Neural crest cell (in vitro differentiated cells): ENCODE data around the gene TSR3. TPM values are rescaled to one million over a fixed set of nuclear protein-coding genes. Genes with fewer than 3 reads are reported as not detected.

Experiments
- DNase-seq: peaks from one replicate; pipeline ENCODE4 v3.0.0; 2021; ENCODE audit warnings: low read depth, mixed read lengths, low spot score
- H3K27ac Mint-ChIP-seq: one replicate; pipeline ENCODE4 v1.8.0; 2021; ENCODE audit warnings: mild to moderate bottlenecking, mixed read lengths; ENCODE audit not compliant: unreplicated experiment
- H3K27me3 Mint-ChIP-seq: 2 replicates; pipeline ENCODE4 v1.8.0; 2021; ENCODE audit warnings: low read depth, mild to moderate bottlenecking, mixed read lengths
- H3K36me3 Mint-ChIP-seq: 2 replicates; pipeline ENCODE4 v1.8.0; 2021; ENCODE audit warnings: low read depth, mild to moderate bottlenecking, mixed read lengths
- H3K4me1 Mint-ChIP-seq: 2 replicates; pipeline ENCODE4 v1.8.0; 2021; ENCODE audit warnings: mixed read lengths
- H3K4me3 Mint-ChIP-seq: one replicate; pipeline ENCODE4 v1.8.0; 2021; ENCODE audit warnings: mild to moderate bottlenecking, mixed read lengths
- H3K9me3 Mint-ChIP-seq: 2 replicates; pipeline ENCODE4 v1.8.0; 2021; ENCODE audit warnings: mixed read lengths
- total RNA-seq: library from RNA; stranded (reverse); gene quantifications from 2 replicates; pipeline ENCODE4 v1.2.1, GENCODE V29; 2021
- TF ChIP-seq, protein P1 (sequence below): fragments of 200-600 bp; sonication (generic); conservative IDR thresholded peaks from 2 replicates; pipeline ENCODE4 v1.5.0; 2021; ENCODE audit warnings: antibody characterized with exemption, mild to moderate bottlenecking

Gene TSR3
- total RNA-seq, 1 donor from 2014 or later, result 66.2 TPM

DNA sequence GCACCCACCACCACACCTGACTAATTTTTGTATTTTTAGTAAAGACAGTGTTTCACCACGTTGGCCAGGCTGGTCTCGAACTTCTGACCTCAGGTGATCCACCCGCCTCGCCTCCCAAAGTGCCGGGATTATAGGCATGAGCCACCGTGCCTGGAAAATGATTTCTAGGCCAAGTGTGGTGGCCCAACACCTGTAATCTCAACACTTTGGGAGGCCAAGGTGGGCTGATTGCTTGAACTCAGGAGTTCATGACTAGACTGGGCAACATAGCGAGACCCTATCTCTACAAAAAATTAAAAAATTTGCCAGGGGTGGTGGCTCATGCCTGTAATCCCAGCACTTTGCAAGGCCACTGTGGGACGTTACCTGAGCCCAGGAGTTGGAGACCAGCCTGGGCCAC is 29.3 kb downstream of the TSR3 start:
- no peak for DNase-seq
- H3K27ac Mint-ChIP-seq, result no peak overlapping the region
- H3K4me1 Mint-ChIP-seq, result peaks cover 5% of the 10 kb centered on the region
- H3K27me3 Mint-ChIP-seq, result peaks cover 4% of the 10 kb centered on the region
- peaks cover 22% of the 10 kb centered on the region for H3K36me3 Mint-ChIP-seq
- TF ChIP-seq, protein P1, sequence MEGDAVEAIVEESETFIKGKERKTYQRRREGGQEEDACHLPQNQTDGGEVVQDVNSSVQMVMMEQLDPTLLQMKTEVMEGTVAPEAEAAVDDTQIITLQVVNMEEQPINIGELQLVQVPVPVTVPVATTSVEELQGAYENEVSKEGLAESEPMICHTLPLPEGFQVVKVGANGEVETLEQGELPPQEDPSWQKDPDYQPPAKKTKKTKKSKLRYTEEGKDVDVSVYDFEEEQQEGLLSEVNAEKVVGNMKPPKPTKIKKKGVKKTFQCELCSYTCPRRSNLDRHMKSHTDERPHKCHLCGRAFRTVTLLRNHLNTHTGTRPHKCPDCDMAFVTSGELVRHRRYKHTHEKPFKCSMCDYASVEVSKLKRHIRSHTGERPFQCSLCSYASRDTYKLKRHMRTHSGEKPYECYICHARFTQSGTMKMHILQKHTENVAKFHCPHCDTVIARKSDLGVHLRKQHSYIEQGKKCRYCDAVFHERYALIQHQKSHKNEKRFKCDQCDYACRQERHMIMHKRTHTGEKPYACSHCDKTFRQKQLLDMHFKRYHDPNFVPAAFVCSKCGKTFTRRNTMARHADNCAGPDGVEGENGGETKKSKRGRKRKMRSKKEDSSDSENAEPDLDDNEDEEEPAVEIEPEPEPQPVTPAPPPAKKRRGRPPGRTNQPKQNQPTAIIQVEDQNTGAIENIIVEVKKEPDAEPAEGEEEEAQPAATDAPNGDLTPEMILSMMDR, result no peak
- H3K9me3 Mint-ChIP-seq, result no peaks in the 10 kb centered on the region
- no peak overlapping the region for H3K4me3 Mint-ChIP-seq

DNA sequence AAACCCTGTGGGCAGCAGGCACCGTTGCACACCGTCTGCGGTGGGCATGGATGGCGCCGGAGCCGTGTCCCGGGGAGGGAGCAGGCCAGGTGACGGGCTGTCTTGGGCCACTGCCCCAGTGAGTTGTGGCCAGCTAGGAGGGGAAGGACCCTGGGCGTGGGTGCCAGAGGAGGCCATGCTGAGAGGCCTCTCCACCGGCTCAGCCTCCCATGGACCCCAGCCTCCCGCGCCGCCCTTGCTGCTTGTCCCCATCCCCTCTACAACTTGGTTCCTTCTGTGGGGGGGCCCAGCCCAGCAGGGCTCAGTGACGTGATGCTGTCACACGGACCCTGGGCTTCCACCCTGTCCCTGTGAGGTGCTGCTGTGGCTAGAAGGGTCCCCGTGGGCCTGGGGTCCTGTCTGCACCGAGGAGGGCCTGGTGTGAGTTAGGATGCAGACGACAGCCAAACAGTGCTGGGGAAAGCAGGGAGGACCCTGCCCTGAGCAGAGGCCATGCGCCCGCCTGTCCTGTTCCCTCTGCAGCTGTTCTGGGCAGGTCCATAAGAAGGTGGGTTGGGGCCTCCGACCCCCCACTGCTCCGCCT is 30.9 kb downstream of the TSR3 start:
- no peak for DNase-seq
- H3K4me3 Mint-ChIP-seq, result no peak overlapping the region
- no peaks in the 10 kb centered on the region for H3K9me3 Mint-ChIP-seq
- H3K27me3 Mint-ChIP-seq, result no peaks in the 10 kb centered on the region
- H3K4me1 Mint-ChIP-seq, result no peaks in the 10 kb centered on the region
- H3K27ac Mint-ChIP-seq, result no peak overlapping the region
- TF ChIP-seq, protein P1, result no peak
- peaks cover 24% of the 10 kb centered on the region for H3K36me3 Mint-ChIP-seq

DNA sequence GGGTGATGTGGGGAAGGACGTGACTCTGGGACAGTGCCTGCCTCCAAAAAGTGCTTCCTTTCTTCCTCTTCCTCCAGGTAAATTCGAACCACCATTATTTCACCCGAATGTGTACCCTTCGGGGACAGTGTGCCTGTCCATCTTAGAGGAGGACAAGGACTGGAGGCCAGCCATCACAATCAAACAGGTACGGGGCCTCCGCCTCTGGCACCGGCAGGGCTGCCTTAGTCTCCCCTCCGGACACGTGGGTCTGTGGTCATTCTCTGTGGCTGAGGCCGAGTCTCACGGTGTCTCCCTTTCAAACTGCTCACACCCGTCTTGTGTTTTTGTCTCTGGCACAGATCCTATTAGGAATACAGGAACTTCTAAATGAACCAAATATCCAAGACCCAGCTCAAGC is 31.6 kb downstream of the TSR3 start:
- no peak for DNase-seq
- Mint-ChIP-seq H3K4me1 (no peaks in the 10 kb centered on the region), H3K36me3 (peaks cover 24% of the 10 kb centered on the region), H3K4me3 (no peak overlapping the region), H3K9me3 (no peaks in the 10 kb centered on the region), H3K27ac (no peak overlapping the region), H3K27me3 (no peaks in the 10 kb centered on the region)
- TF ChIP-seq, protein P1, result no peak

DNA sequence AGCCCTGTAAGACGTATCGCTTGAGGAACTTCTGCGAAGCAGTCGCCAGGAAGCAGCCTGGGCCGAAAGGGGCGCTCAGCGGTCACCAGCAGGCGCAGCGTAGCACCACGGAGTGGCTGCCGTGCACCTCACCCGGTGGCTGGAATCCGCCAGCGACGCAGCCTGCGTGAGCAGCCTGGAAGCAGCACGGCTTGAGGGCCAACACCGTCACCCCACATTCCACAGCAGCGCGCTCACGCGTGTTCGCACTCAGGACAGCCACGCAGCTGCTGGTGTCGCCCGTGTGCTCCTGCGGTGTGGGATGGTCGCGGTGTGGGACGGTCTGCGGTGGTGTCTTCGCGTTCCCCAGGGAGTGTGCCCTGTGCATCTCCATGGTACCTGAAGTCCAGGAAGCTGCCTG is 32.6 kb downstream of the TSR3 start:
- H3K36me3 Mint-ChIP-seq, result peaks cover 21% of the 10 kb centered on the region
- H3K9me3 Mint-ChIP-seq, result no peaks in the 10 kb centered on the region
- DNase-seq, result no peak
- H3K27me3 Mint-ChIP-seq, result no peaks in the 10 kb centered on the region
- H3K27ac Mint-ChIP-seq, result no peak overlapping the region
- no peak overlapping the region for H3K4me3 Mint-ChIP-seq
- H3K4me1 Mint-ChIP-seq, result no peaks in the 10 kb centered on the region
- TF ChIP-seq, protein P1, result no peak

DNA sequence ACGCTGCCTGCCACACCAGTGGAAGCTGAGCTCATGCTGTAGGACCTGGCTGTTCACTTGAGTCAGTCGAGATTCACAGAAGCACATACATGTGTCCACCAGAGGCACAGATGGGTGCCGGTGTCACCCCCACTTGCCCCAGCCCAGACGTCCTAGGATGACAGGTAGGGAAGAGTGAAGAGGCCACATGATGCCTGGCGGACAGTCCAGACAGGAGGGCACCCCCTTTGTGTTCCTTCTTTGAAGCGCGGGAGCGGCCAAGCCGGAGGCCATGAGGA is 33.5 kb downstream of the TSR3 start:
- H3K27me3 Mint-ChIP-seq, result no peaks in the 10 kb centered on the region

More for the DNA sequence above, 33.5 kb downstream of the TSR3 start:
- no peaks in the 10 kb centered on the region for H3K9me3 Mint-ChIP-seq
- H3K4me3 Mint-ChIP-seq, result no peak overlapping the region
- no peak for DNase-seq
- H3K27ac Mint-ChIP-seq, result no peak overlapping the region
- TF ChIP-seq, protein P1, result no peak
- H3K36me3 Mint-ChIP-seq, result peaks cover 19% of the 10 kb centered on the region
- H3K4me1 Mint-ChIP-seq, result no peaks in the 10 kb centered on the region
